OCI-M2 (cell line): ENCODE results near the gene LRMDA.
"Not testable (repeated sequence)": the region's sequence is repeated elsewhere in the genome, so short reads cannot be mapped to it uniquely, and the experiment has no call there.

Experiments used
- DNase-seq: peaks from one replicate; lab custom pipeline; 2025; ENCODE audit not compliant: unreplicated experiment; lab: John Stamatoyannopoulos, UW

LRMDA gene

GRCh38 chr10:75765789-75766096 lies 334.3 kb downstream of the LRMDA start:
- no peak for DNase-seq

- DNase-seq, result no peak
Measured at GRCh38 chr10:75766106-75766505, 334.7 kb downstream of the LRMDA start.

GRCh38 chr10:75766752-75767151 lies 335.3 kb downstream of the LRMDA start:
- not testable (repeated sequence) for DNase-seq

- DNase-seq, result no peak
Measured at GRCh38 chr10:75770626-75771081, 339.2 kb downstream of the LRMDA start.

GRCh38 chr10:75771606-75772005 lies 340.2 kb downstream of the LRMDA start:
- DNase-seq, result no peak

- DNase-seq, result no peak
Measured at GRCh38 chr10:75772153-75772887, 340.9 kb downstream of the LRMDA start.

GRCh38 chr10:75773231-75773780 lies 341.9 kb downstream of the LRMDA start:
- no peak for DNase-seq

GRCh38 chr10:75773813-75774782 lies 342.7 kb downstream of the LRMDA start:
- DNase-seq, result no peak

GRCh38 chr10:75774783-75775490 lies 343.5 kb downstream of the LRMDA start:
- DNase-seq, result no peak

GRCh38 chr10:75776738-75777504 lies 345.5 kb downstream of the LRMDA start:
- DNase-seq, result no peak

- DNase-seq, result no peak
Measured at GRCh38 chr10:75778665-75779064, 347.2 kb downstream of the LRMDA start.

GRCh38 chr10:75779276-75779675 lies 347.9 kb downstream of the LRMDA start:
- DNase-seq, result no peak

GRCh38 chr10:75782463-75783248 lies 351.2 kb downstream of the LRMDA start:
- DNase-seq, result no peak

GRCh38 chr10:75788394-75789205 lies 357.2 kb downstream of the LRMDA start:
- no peak for DNase-seq

GRCh38 chr10:75793848-75794247 lies 362.4 kb downstream of the LRMDA start:
- DNase-seq, result no peak

- no peak for DNase-seq
Measured at GRCh38 chr10:75801121-75801520, 369.7 kb downstream of the LRMDA start.

- DNase-seq, result no peak
Measured at GRCh38 chr10:75801661-75802060, 370.2 kb downstream of the LRMDA start.

- no peak for DNase-seq
Measured at GRCh38 chr10:75803121-75803520, 371.7 kb downstream of the LRMDA start.
